ENCODE measurements around the gene SLC30A3.

The SLC30A3 gene

GRCh38 chr2:27225526-27225925 lies 37.3 kb downstream of the SLC30A3 start:
- no peak for DNase-seq

DNA sequence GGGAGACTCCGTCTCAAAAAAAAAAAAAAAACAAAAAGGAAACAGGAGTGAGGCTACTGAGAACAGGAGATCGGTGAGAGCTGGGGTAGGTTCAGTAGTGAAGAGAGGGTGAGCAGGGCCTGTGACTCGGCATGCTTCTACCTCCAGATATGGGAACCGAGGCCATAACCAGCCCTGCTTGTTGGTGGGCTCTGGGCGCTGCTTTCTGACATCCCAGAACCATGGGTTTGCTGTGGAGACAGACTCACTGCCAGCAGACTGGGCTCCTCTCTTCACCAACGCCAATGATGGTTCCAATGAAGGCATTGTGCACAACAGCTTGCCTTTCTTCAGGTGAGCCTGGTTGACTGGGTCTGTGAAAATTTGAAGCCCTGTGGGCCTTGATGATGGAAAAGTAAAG lies 39.4 kb downstream of the SLC30A3 start:
- DNase-seq = no peak

GRCh38 chr2:27222407-27222806 lies 40.4 kb downstream of the SLC30A3 start:
- no peak for DNase-seq

DNA sequence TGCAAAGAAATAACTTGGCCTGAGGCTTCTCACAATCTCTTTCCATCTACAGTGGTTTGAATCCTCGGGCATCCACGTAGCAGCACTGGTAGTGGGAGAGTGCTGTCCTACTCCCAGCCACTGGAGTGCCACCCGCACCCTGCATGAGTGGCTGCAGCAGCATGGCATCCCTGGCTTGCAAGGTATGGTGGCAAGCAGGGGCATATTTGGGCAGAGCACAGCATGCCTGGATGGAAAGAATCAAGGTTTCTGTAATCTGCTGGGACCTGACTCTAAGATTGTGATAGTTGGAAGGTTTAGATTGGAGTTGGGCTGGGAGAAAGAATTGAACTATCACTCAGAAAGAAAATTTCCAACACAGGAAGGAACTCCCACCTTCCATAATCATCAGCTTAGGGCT lies 41.7 kb downstream of the SLC30A3 start:
- no peak for DNase-seq

- no peak for DNase-seq
Observed at GRCh38 chr2:27220091-27220490, 42.8 kb downstream of the SLC30A3 start.

GRCh38 chr2:27219091-27219490 lies 43.8 kb downstream of the SLC30A3 start:
- no peak for DNase-seq

GRCh38 chr2:27218614-27219013 lies 44.2 kb downstream of the SLC30A3 start:
- no peak for DNase-seq

DNA sequence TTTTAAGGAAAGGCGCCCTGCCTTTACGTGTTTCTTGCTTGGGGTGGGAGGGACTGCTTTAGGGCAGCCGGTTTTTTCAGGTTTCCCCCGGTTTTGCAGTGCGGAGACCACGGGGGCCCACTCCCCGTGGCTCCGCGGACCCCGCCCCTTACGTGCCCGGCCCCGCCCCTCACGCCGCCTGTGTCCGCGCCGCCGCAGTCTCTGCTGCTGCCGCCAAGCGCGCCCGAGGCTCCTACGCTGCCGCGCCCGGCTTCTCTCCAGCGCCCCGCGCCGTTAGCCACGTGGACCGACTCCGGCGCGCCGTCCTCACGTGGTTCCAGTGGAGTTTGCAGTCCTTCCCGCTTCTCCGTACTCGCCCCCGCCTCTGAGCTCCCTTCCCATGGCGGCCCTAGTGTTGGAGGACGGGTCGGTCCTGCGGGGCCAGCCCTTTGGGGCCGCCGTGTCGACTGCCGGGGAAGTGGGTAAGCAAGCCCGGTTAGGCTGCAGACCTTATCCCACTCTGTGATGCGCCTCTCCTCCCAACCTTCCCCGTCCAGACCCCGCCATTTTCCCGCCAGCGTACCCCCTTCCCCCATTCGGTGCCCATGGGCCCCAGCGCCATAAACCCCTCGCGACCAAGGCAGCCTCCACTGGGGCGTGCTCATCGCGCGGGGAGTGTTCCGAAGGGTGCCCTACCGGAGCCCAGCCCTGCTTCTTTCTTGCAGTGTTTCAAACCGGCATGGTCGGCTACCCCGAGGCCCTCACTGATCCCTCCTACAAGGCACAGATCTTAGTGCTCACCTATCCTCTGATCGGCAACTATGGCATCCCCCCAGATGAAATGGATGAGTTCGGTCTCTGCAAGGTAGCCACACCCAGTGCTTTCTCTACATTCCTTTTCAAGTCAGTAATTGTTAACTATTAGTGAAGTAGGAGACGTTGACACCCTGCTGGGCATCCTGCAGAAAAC lies 45.4 kb downstream of the SLC30A3 start, which contains the start of gene CAD:
CAD (plus strand) TSS at position 197 of the 949 bp plus-strand sequence; CDS start at position 380, 183 bp downstream.
- DNase-seq = peak; percentile 75

DNA sequence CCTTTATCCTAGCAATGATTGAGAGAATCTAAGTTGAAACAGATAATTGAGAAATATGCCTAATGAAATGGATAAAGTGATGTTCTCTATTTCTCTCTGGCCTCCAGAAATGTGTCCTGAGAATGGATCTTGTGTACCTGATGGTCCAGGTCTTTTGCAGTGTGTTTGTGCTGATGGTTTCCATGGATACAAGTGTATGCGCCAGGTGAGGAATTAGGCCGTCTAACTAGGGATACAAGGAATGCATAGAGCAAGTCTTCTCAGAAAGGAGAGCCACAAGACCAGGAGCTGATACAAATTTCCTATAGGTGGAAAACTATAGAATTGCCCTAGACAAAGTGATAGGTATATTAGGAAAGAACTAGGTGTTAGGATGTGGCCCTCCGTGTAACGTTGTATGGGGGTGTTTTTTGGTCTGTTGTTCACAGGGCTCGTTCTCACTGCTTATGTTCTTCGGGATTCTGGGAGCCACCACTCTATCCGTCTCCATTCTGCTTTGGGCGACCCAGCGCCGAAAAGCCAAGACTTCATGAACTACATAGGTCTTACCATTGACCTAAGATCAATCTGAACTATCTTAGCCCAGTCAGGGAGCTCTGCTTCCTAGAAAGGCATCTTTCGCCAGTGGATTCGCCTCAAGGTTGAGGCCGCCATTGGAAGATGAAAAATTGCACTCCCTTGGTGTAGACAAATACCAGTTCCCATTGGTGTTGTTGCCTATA lies 46.3 kb downstream of the SLC30A3 start:
- no peak for DNase-seq

GRCh38 chr2:27214941-27215340 lies 47.9 kb downstream of the SLC30A3 start:
- DNase-seq = no peak

- DNase-seq = peak; percentile 33
Observed at GRCh38 chr2:27212626-27213471, 50.0 kb downstream of the SLC30A3 start.

GRCh38 chr2:27211943-27212625 lies 50.8 kb downstream of the SLC30A3 start, which contains the start of the genes ATRAID and SLC5A6:
Gene ATRAID, plus strand, starts transcription at chr2:27212041. Its CDS starts 328 bp downstream, at chr2:27212369.
Gene SLC5A6, minus strand, starts transcription at chr2:27212268. Its CDS starts 4,618 bp downstream, at chr2:27207650.
- peak; percentile 85 for DNase-seq

DNA sequence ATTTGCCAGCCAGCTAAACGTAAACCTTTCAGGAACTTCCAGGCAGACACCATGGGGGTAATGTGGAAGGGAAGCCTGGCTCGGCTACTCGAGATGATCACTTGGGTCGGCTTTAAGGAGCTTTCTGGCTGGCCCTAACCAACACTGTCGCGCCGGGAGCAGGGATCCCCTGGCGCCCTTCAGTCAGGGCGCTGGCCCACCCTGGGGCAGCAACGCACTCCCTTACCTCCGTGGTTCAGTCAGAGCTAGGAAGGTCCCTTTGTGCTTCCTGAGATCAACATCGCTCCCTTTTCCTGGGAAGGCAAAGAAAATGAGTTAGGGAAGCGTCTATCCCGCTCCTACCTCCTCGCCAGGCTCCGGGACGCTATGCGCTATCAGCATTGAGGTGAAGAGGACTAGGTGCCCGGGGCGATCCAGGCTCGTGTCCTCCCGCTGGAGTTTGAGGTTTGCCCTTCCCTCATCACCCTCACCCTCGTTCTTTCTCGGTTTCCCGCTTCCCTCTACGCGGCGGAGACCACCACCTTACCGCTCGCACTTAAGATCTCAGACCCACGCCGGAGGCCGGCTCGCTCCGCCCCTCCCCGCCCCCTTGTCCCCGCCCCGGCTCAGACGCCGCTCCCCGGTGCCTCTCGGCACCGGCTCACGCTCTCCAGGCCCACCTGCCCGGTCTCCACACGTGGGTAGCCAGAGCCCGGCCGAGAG lies 51.5 kb downstream of the SLC30A3 start:
- DNase-seq = peak; percentile 85

DNA sequence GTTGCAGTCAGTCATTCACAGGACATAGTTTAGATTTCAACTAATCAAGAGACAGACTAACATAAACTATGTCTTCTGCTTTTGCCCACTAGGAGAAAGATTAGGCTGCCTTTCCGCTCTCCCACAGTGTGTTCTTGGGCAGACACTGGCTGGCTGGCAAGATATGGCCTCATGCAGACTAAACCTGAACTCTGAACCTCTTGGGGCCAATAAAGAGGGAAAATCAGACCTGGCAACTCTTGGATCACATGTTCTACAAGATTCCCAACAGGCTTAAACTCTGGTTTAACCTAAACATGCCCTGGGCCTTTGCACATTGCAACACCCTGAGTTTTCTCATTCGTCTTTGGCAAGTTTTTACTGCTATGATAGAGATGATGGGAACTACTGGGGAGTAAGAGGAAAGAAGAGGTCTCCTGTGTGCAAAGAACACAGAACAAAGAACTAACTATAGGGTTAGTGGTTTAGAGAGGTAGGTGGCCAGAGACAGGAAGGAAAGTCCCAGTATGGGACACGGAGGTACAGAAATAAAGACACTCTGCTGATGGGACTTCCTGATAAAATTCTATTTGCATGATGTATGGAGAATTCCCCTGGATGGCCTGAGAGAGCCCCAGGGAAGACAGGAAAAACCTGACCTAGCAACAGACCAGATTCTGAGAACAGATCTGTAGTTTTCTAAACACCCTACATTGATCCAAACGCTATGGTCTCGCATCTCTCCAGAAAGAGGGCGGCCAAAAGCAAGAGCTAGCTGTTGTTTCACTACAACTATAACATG lies 53.0 kb downstream of the SLC30A3 start:
- DNase-seq = no peak

GRCh38 chr2:27208486-27209050 lies 54.3 kb downstream of the SLC30A3 start:
- DNase-seq = no peak

DNA sequence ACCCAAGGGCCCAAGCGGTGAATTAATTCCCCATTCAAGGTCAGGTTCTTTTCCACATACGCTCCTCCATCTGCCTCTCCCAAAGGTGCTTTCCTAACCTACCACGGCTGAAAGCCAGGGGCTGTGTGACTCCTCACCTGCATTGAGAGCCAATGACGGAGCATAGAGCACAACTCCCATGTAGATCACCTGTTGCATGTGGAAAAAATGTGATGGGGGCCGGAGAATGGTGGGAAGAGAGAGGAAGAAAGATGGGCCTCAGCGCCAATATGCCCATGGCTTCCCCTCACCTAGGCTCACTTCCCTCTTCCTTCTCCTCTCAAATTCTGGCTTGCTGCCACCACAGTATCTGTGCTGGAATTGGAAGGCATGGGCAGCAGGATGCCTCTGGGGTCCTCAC lies 56.5 kb downstream of the SLC30A3 start:
- no peak for DNase-seq

DNA sequence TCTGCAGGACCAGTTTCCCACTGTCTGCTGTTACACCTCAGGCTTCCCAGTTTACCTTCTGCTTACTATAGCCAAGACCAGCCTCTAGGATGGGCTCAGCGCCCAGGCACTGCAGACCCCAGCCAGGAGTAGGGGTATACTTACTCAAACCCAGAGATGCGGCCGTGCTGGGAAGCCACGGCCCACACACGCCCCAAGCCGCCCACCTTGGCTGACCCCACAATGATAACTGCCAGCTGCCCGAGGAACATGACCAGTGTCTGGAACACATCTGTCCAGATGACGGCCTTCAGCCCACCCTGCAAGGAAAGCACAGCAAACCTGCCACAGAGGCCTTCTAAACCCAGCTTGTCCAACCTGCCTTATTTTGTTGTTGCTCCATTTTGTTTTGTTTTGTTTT lies 57.6 kb downstream of the SLC30A3 start:
- no peak for DNase-seq

GRCh38 chr2:27204566-27204965 lies 58.3 kb downstream of the SLC30A3 start:
- no peak for DNase-seq

DNA sequence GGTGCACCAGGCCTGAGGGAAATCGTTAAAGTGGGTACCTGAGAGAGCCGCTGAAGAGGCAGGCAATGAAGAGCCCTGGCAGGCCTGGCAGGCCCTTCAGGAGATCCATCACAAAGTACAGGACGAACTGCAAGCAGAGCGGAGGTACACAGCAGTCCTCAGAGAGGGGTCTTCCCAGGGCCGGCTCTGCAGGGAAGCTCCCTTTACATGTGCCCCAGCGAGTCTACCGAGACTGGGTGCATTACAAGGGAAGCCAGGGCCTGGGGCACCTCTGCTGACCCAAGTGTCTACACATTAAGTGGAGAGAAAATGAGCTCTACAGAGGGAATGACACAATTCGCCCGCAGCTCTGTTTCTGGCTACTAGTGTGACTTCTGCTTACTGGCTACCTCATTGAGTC lies 59.1 kb downstream of the SLC30A3 start:
- DNase-seq = no peak

Data from NCI-H1092 treated with DMSO at 0.1 percent for 48 hours (cell line).